HG03108 (cell line): ENCODE measurements around the gene CCDC50.

Experiments
- ATAC-seq: cut with Tn5 transposase; IDR thresholded peaks from one replicate; pipeline ENCODE4 v1.9.1; 2021; ENCODE audit warnings: moderate library complexity; ENCODE audit not compliant: unreplicated experiment

Gene CCDC50

GRCh38 chr3:191345334-191345733 is 16.1 kb downstream of the CCDC50 start:
- ATAC-seq: no peak

DNA sequence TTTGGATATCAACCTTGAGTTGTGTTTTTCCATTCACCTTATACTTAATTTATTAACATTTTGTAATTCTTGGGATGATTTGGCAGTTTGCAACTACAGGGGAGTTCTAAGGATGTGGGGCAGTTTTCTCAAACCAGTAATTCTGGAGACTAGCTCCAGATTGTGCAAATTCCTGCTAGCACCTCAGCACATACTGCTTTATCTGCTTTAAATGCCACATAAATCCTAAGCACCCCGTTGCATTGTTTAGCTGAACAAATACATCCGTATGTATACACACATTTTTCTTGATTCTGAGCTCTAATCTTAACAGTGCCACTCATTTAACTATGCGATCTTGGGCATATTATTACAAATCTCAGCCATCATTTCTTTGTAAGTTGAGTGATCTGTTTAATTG is 18.0 kb downstream of the CCDC50 start:
- ATAC-seq: no peak

DNA sequence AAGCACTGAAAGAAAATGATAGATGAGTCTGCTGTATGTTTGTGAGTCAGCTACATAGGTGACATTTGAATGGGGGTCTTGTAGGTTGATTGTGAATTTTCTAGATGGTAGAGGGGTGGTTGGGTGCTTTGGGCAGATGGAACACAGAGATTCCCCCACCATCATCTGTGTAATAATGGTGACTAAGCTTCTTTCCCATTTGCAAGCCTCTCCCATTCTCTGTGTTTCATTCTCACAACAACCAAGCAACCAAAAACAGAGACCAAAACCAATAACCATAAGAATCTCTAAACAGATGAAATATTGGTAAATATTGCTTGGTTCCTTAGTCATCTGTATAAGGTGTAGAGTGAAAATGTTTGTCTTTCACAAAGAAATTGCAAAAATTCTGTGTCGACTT is 18.9 kb downstream of the CCDC50 start:
- no peak for ATAC-seq

DNA sequence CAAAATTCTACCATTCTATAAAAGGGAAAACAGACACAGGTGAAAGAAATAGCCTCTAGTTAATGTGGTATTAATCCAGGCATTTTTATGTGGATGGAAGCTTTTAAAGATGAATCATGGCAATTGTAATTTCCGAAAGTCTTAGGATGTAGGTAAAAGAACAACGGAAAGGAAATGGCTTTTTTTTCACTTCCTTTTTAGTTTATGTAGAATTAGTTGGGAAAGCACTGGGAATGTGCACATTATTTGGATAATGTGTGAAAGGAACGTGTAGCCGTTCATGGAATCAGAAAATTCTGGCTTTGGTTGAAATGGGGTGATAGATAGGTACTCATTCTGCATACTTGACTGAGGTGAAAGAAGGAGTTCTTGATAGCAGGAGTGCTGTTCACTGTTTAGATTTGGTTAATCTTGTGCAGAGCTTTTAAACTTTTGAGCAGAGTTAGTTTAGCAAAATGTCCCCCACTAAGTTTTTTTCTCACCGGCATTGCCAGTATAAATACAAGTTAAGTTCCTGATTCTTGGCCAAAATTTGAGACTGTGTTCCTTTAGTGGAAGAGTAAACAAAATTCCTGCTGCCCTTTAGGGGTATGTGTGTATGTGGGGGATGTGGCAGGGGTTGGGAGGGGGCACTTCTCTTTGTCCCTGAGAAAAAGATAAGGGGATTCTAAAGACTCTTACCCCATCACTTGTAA is 21.3 kb downstream of the CCDC50 start:
- no peak for ATAC-seq

DNA sequence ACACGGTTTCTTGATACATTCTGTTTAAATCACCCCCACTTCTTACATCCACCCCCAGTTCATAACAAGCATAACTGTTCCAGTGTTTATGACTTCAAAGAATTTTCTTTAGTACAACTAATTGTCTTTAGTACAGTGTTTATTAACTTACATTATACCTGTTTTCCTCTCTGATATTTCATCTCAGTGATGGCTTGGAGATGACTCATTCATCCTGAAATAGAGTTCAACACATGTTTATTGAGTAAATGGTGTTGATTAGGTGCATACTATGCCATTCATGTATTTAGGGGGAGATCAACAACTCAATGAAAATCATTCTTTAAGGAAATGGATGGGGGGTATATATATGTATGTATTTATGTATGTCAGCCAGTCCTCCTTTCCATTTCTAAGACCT is 22.8 kb downstream of the CCDC50 start:
- no peak for ATAC-seq

GRCh38 chr3:191353022-191353777 is 24.0 kb downstream of the CCDC50 start:
- ATAC-seq: no peak

DNA sequence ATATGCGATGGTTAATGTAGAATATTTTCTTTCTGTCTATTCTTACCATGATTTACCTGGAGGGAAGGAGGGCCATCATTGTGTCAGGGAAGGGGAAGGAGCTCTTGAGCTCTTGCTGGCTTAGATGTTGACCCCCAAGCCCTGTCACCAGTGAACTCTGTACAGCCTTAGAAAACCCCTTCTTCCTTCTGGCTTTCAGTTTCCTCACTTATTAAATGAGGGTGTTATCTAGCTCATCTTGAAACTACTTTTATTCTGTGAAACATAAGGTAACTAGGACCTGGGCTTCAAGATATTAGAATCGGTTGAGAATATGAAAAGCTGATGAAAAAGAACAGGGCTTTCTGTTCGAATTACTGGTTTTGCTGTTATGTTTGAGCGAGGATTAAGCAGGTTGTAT is 26.2 kb downstream of the CCDC50 start:
- ATAC-seq: peak; percentile 82

DNA sequence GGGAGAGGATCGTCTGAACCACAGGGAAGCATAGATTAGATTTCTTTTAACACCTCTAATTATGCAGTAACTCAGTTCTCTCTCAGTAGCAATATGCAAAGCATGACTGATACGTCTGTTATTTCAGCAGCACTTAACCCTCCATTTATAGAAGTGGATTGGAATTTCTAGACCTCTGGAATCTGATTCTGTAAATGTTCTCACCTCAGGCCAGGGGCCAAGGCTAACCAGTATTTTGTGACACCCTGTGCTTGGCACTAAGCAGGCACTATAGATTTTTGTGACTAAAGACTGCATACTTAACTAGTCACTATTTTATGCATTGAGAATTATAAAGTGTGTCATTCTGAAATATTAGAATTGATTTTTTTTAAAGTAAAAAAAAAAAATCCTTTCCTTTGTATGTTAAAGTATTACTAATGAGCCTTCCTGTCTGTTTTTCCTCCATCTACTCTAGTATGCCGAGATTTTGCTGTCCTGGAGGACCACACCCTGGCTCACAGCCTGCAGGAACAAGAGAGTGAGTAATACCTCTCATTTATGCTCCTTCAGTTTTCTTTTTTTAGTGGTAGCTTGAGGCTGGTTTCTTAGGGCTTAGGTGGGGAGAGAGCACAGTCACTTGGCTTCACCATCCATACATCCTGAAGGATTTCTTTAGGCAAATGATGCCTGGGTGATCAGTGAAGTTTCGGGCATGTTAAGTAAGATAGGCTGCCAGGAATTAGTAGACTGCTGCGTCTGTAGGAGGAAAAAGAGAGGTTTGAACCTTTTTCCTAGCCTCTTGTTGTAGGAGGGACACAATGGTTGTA is 27.6 kb downstream of the CCDC50 start:
- no peak for ATAC-seq

DNA sequence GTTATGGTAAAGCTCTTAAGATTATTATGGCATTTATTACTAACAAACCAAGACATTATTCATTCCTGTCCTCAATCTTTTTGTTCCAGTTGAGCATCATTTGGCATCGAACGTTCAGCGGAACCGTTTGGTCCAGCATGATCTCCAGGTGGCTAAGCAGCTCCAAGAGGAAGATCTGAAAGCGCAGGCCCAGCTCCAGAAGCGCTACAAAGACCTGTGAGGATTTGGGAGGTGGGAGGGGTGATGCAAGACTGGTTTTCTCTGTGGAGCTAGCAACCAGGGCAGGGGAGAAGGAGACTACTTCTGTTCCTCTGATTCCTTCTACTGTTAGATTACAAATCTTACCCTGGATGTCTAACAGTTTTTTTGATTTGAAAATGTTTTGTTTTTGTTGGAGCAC is 28.7 kb downstream of the CCDC50 start:
- no peak for ATAC-seq

DNA sequence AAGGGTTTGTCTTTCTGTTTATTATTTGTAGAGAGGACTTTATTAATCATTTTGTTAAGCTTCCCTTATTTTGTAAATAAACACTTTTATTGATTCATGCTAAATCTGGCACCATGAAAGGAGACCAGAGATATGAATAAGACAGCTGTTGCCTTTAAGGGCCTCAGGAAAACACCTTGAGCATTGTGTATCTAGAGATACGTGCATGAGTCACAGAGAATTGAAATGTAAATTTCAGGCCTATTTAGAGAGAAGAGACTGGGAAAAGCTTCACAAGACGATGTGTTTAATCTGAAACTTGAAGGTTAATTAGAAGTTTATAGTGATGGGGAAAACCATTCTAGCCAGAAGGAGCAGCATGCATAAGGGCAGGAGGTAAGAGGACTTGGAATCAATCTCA is 29.7 kb downstream of the CCDC50 start:
- peak; percentile 32 for ATAC-seq

DNA sequence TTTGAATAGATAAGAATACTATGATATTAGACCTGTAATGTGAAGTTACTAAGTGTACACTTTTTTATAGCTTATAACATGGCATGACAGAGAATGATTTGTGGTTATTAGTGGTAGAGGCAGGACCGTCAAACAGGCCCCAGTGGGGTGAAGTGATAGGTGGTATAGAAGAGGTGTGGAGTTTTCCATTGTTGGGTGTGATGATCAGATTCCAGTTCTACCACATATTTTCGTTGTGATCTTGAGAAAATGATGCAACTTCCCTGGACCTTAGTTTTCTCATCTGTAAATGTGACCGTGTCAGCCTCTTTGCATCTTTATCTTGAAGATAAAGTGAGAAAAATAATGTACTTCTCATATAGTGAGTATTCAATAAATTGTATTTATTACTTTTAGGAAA is 31.4 kb downstream of the CCDC50 start:
- no peak for ATAC-seq

DNA sequence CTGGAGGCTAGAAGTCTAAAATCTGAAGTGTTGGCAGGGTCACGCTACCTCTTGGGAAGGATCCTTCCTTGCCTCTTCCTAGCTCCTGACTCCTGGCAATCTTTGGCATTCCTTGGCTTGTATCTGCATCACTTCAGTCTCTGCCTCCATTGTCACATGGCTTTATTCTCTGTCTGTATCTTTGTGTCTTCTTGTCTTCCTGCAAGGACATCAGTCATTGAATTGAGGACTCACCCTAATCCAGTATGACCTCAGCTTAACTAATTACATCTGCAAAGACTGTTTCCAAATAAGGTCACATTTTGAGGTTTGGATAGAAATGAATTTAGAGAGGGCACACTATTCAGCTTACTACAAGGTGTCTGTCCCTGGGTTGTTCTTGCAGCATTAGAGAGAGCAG is 32.3 kb downstream of the CCDC50 start:
- ATAC-seq: no peak

GRCh38 chr3:191362037-191362436 is 32.8 kb downstream of the CCDC50 start:
- no peak for ATAC-seq

GRCh38 chr3:191362524-191363090 is 33.4 kb downstream of the CCDC50 start:
- ATAC-seq: no peak

DNA sequence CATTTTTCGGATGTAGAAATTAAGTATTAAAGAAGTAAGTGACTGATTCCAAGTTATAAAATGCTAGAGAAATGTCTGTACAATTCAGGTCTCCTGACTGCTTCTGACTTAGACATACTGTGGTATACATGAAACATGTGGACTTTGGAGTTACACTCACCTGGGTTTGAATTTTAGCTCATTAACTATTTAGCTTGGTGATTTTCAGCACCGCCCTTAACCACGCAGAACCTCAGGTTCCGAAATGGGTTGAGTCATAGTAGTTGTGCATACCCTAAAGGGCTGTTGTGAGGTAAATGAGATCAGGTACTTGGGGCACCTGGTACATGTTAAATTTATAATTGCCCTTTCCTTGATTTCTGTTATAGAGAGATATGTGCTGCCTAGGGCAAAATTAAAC is 34.0 kb downstream of the CCDC50 start:
- ATAC-seq: no peak

DNA sequence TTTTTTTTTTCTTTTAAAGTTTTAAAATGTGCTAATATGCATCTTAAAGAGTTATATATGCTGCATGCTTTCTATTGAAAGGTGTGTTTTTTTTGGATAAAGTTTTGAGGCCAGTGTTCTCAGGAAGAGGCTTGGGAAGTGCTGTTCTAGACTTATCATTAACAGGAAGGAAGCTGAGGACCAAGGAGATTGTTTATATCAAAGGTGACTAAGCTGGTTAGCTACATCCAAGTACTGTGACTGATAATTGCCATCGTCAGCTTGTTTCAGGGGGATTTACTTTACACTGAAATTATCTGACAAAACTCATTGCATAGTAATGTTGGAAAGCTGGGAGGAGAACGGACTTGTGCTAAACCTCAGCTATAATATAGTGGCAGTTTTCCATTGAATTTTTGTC is 37.5 kb downstream of the CCDC50 start:
- no peak for ATAC-seq

GRCh38 chr3:191368755-191369615 is 39.8 kb downstream of the CCDC50 start:
- no peak for ATAC-seq

DNA sequence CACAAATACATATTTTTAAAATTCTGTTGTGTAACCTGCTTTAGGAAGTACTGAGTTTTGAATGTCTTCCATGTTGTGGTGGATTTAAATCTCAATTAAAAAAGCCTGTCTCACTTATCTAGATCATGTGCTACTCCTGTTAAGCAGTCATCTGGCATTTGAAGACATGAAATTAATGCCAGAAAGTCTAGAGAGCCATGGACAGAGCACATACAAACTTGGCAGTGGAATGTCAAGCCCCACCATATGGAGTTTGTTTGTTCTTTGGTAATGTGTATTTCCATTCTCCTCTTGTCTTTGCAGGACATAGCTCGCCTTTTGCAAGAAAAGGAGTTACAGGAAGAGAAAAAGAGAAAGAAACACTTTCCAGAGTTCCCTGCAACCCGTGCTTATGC is 40.4 kb downstream of the CCDC50 start:
- ATAC-seq: no peak

GRCh38 chr3:191372122-191372521 is 42.9 kb downstream of the CCDC50 start:
- ATAC-seq: peak; percentile 65

DNA sequence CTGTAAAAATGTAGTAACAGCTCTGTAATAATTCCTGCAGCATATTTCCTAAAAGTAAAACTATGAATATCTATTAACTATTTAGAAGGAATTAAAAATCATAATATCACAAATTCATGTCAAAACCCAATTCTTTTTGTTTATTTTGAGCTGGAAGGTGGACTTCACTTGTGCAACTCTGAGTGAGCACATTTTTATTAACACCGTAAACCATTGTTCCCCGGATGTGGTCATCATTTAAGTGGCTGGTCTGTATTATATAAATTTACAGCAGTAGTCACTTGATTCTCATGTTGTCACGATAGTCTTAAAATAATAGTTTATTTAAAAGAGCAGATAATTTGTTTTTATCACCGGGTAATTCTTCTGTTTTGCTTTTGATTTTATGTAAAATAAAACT is 44.1 kb downstream of the CCDC50 start:
- no peak for ATAC-seq
